Measurements from ENCODE around the gene CATSPERD.

GRCh38 chr19:5772416-5772815 is 52.0 kb downstream of the CATSPERD start:
- TF ChIP-seq CTCF (IDR thresholded peaks at IDR 0.05): no peak
- TF ChIP-seq POLR2A (IDR thresholded peaks at IDR 0.05): no peak

All from ovary (tissue), 3 donors.